Measurements from ENCODE around the gene ZNF621.

Gene ZNF621

DNA sequence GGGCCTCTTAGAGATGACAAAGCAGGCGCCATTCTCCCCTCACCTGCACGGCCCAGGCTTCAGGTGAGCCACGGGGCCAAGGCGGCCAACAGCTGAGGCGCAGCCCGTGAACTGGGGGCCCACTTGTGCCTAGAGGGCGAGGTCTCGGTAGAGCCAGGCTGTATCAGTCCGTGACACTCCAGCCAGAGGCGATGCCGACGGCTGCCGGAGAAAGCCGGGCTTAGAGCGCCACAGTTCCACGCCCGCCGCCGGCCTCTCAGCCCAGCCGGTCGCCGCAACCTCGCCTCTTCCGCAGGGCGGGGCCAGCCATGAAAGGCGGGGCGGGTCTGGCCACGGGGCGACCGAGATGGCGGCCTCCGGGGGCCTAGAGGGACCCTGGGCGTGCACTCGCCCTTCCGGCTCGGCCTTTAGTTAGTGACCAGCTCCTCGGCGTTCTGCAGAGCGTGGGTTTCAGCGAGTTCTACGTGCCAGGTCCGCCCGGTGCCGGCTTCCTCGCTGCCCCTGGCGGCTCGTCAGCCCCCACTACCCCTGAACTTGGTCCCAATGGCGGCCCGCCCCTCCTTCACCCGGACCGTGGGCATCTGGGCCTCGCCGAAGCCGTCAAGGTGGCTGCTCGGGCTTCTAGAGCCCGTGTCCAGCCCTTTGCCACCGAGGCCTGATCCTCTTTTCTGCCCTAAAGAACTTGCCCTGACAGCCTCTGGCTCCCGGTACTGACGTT, at the start of gene ZNF621:
TSS of gene ZNF621 (plus strand) at position 393 of the 718 bp plus-strand sequence. CDS start 881 bp downstream, outside the sequence.
- Histone ChIP-seq H3K36me3 (ENCODE audit: control insufficient read depth, insufficient read depth, low read length) (peaks cover 5% of the 10 kb centered on the region), H3K9me3 (ENCODE audit: control insufficient read depth, low read length) (no peaks in the 10 kb centered on the region), H3K4me3 (ENCODE audit: low read length) (peak within 1 kb of the TSS; percentile 76), H3K4me1 (ENCODE audit: control insufficient read depth, insufficient read depth, low read length) (peaks cover 19% of the 10 kb centered on the region), H3K27me3 (ENCODE audit: control insufficient read depth, insufficient read depth, low read length) (no peaks in the 10 kb centered on the region), H3K9ac (ENCODE audit: low read length) (peak within 1 kb of the TSS; percentile 100)

- H3K9ac ChIP-seq (ENCODE audit: low read length): peak within 1 kb of the TSS; percentile 70
- H3K36me3 ChIP-seq (ENCODE audit: control insufficient read depth, insufficient read depth, low read length): no peaks in the 10 kb centered on the region
- H3K27me3 ChIP-seq (ENCODE audit: control insufficient read depth, insufficient read depth, low read length): no peaks in the 10 kb centered on the region
- peak within 1 kb of the TSS; percentile 70 for H3K4me3 ChIP-seq (ENCODE audit: low read length)
- no peaks in the 10 kb centered on the region for H3K4me1 ChIP-seq (ENCODE audit: control insufficient read depth, insufficient read depth, low read length)
- H3K9me3 ChIP-seq (ENCODE audit: control insufficient read depth, low read length): no peaks in the 10 kb centered on the region
Measured at GRCh38 chr3:40476478-40477470, 48.0 kb upstream of the ZNF621 start, which contains the start of gene ZNF619. TSS of gene ZNF619 (plus strand) at chr3:40477122. CDS start at chr3:40477980, 858 bp downstream.

- no peaks in the 10 kb centered on the region for H3K4me1 ChIP-seq (ENCODE audit: control insufficient read depth, insufficient read depth, low read length)
Measured at GRCh38 chr3:40477666-40478065, 47.1 kb upstream of the ZNF621 start.

DNA sequence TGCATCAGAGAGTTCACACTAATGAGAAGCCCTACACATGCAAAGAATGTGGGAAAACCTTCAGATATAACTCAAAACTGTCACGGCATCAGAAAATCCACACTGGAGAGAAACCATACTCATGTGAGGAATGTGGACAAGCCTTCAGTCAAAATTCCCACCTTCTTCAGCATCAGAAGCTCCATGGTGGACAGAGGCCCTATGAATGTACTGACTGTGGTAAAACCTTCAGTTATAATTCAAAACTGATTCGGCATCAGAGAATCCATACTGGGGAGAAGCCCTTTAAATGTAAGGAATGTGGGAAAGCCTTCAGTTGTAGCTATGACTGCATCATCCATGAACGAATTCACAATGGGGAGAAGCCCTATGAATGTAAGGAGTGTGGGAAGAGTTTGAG, 37.6 kb upstream of the ZNF621 start:
- no peak overlapping the region for H3K9ac ChIP-seq (ENCODE audit: low read length)
- no peak overlapping the region for H3K4me3 ChIP-seq (ENCODE audit: low read length)
- peaks cover 11% of the 10 kb centered on the region for H3K36me3 ChIP-seq (ENCODE audit: control insufficient read depth, insufficient read depth, low read length)
- peaks cover 13% of the 10 kb centered on the region for H3K9me3 ChIP-seq (ENCODE audit: control insufficient read depth, low read length)
- no peaks in the 10 kb centered on the region for H3K27me3 ChIP-seq (ENCODE audit: control insufficient read depth, insufficient read depth, low read length)
- no peaks in the 10 kb centered on the region for H3K4me1 ChIP-seq (ENCODE audit: control insufficient read depth, insufficient read depth, low read length)

More at GRCh38 chr3:40477666-40478065, 47.1 kb upstream of the ZNF621 start:
- H3K9ac ChIP-seq (ENCODE audit: low read length): peak overlapping the region; percentile 70
- no peaks in the 10 kb centered on the region for H3K9me3 ChIP-seq (ENCODE audit: control insufficient read depth, low read length)
- no peaks in the 10 kb centered on the region for H3K36me3 ChIP-seq (ENCODE audit: control insufficient read depth, insufficient read depth, low read length)
- H3K27me3 ChIP-seq (ENCODE audit: control insufficient read depth, insufficient read depth, low read length): no peaks in the 10 kb centered on the region
- H3K4me3 ChIP-seq (ENCODE audit: low read length): peak overlapping the region; percentile 70

DNA sequence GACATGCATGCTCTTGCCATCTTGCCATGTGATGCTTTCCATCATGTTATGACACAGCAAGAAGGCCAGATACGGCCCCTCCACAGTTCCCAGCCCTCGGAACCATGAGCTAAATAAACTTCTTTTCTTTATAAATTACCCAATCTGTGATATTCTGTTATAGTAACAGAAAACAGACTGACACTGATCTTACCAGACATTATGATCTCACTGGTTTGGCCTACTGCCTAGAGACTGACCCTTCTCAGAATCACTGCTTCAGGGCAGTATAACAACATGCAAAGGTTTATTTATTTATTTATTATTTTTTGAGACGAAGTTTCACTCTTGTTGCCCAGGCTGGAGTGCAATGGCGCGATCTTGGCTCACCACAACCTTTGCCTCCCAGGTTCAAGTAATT, 33.8 kb upstream of the ZNF621 start:
- Histone ChIP-seq H3K9me3 (ENCODE audit: control insufficient read depth, low read length) (peaks cover 13% of the 10 kb centered on the region), H3K4me3 (ENCODE audit: low read length) (no peak overlapping the region), H3K9ac (ENCODE audit: low read length) (no peak overlapping the region), H3K4me1 (ENCODE audit: control insufficient read depth, insufficient read depth, low read length) (no peaks in the 10 kb centered on the region), H3K27me3 (ENCODE audit: control insufficient read depth, insufficient read depth, low read length) (no peaks in the 10 kb centered on the region), H3K36me3 (ENCODE audit: control insufficient read depth, insufficient read depth, low read length) (peaks cover 11% of the 10 kb centered on the region)

DNA sequence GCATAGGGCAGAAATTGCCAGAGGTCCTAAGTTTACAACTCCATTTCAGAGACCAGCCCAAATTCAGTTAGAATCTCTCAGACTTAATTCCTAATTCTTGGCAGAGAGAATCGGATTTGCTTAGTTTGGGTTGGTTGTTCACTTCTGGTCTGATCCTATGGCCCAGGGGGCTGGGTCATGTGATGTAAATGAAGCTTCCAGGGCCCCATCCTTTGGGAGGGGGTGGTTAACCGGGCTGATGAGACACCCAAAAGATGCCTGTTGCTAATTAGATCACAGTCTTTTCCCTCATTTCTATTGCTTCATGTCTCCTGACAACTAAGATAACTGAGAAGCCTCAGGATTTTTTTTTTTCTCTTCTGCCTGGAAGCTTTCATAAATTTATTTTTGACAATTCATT, 30.1 kb upstream of the ZNF621 start:
- Histone ChIP-seq H3K4me3 (ENCODE audit: low read length) (no peak overlapping the region), H3K9ac (ENCODE audit: low read length) (no peak overlapping the region), H3K4me1 (ENCODE audit: control insufficient read depth, insufficient read depth, low read length) (no peaks in the 10 kb centered on the region), H3K9me3 (ENCODE audit: control insufficient read depth, low read length) (no peaks in the 10 kb centered on the region), H3K27me3 (ENCODE audit: control insufficient read depth, insufficient read depth, low read length) (no peaks in the 10 kb centered on the region), H3K36me3 (ENCODE audit: control insufficient read depth, insufficient read depth, low read length) (no peaks in the 10 kb centered on the region)

GRCh38 chr3:40497288-40497687, 27.5 kb upstream of the ZNF621 start:
- Histone ChIP-seq H3K27me3 (ENCODE audit: control insufficient read depth, insufficient read depth, low read length) (no peaks in the 10 kb centered on the region), H3K9ac (ENCODE audit: low read length) (no peak overlapping the region), H3K9me3 (ENCODE audit: control insufficient read depth, low read length) (no peaks in the 10 kb centered on the region), H3K4me1 (ENCODE audit: control insufficient read depth, insufficient read depth, low read length) (no peaks in the 10 kb centered on the region), H3K36me3 (ENCODE audit: control insufficient read depth, insufficient read depth, low read length) (no peaks in the 10 kb centered on the region), H3K4me3 (ENCODE audit: low read length) (no peak overlapping the region)

DNA sequence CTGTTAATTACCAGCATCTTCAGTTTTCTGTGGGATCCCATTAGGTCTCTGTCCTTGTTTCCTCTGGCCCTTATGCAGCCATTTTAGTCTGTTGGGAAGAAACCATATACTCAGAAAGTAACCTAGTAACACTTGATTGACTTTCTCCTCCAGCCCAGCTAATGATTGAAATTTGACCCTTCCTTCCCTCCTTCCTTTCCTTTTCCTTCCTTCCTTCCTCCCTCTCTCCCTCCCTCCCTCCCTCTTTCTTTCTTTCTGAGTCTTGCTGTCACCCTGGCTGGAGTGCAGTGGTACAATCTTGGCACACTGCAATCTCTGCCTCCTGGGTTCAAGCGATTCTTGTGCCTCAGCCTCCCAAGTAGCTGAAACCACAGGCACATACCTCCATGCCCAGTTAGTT, 24.8 kb upstream of the ZNF621 start:
- H3K9me3 ChIP-seq (ENCODE audit: control insufficient read depth, low read length): no peaks in the 10 kb centered on the region
- no peaks in the 10 kb centered on the region for H3K4me1 ChIP-seq (ENCODE audit: control insufficient read depth, insufficient read depth, low read length)
- no peak overlapping the region for H3K9ac ChIP-seq (ENCODE audit: low read length)

DNA sequence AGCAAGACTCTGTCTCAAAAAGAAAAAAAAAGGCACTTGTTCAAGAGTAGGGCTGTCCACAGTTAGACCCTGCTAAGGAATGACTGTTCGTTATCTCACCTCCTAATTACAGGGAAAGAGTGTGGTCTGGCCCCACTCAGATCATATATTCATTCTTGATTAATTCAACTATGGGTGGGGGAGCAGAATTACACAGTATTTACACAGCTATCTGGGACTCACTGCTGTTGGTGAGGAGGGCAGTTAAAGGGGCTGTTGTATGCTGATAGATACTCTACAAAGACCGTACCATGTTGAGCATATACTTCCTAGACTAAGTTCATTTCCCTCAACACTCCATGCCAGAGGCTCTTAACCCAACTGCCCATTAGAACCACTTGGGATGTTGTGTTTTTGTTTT, 22.7 kb upstream of the ZNF621 start:
- Histone ChIP-seq H3K36me3 (ENCODE audit: control insufficient read depth, insufficient read depth, low read length) (no peaks in the 10 kb centered on the region), H3K27me3 (ENCODE audit: control insufficient read depth, insufficient read depth, low read length) (no peaks in the 10 kb centered on the region), H3K9ac (ENCODE audit: low read length) (no peak overlapping the region), H3K4me3 (ENCODE audit: low read length) (no peak overlapping the region), H3K9me3 (ENCODE audit: control insufficient read depth, low read length) (no peaks in the 10 kb centered on the region), H3K4me1 (ENCODE audit: control insufficient read depth, insufficient read depth, low read length) (no peaks in the 10 kb centered on the region)

More for the DNA sequence above, 24.8 kb upstream of the ZNF621 start:
- H3K27me3 ChIP-seq (ENCODE audit: control insufficient read depth, insufficient read depth, low read length): no peaks in the 10 kb centered on the region
- H3K36me3 ChIP-seq (ENCODE audit: control insufficient read depth, insufficient read depth, low read length): no peaks in the 10 kb centered on the region
- no peak overlapping the region for H3K4me3 ChIP-seq (ENCODE audit: low read length)

DNA sequence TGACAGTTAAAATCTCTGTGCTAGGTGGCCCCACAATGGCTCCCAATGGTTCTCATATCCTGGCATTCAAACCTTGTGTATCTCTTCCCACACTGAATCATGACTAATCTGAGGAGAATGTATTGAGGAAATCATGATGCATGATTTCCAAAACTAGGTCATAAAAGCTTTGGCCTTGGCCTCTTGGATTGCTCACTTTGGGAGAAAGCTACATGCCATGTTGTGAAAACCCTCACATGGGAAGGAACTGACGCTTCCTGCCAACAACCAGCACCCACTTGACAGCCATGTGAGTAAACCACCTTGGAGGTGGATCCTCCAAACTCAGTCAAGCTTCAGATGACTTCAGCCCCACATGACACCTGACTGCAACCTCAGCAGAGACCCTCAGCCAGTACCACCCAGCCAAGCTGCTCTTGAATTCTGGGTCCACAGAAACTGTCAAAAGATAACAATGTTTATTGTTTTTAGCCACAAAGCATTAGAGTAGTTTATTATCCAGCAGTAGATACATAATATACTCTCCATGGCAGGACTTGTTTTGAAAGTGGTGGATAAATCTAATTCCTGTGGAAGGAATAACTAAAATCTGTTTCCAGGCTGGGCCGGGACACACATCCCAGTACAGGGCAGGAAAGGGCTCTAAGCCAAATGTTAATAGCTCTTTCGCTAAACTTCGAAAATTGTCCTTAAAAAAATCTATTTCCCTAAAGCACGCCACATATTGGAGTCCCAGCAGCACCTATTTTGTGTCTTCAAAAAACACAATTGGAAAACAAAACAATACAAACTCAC, 19.9 kb upstream of the ZNF621 start:
- Histone ChIP-seq H3K4me3 (ENCODE audit: low read length) (no peak overlapping the region), H3K9ac (ENCODE audit: low read length) (peak overlapping the region; percentile 78)

DNA sequence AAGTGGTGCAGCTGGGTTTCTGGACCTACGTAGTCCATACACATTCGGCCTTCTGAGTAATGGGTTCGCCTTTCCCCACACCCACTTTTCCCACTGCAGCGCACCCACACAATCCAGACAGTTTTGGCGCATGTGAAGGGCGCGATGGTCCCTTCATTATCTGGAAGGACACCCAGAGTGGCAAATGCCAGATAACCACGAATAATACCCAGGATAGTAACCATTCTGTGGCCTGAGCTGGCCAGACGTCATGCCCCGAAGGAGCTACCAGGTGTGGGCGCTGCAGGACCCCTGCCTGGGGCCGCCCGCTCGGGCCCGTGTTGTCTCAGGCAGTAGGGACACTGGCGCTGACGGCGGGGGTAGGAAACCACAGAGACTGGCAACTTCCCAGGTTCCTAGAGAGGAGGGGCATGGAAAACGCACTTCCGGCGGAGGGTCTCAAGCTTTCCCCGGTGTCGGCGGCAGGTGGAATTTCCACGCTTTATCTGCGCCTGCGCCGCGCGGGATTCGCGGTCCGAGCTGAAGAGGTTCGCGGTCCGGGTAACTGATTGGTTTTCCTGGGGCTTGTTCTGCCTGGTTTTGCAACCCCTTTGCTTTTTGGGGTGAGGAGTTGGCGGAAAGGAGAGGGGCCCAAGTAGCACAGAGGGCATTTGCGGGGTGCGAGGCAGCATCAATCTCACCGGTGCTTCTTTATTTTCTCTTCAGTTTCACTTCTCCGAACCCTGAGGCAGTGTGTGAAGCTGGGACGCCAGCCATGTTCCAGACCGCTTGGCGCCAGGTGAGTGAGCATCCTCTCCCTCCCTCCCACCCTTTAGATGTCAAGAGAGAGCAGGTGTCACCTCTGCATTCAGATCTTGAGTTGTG, 18.9 kb upstream of the ZNF621 start, which contains the start of gene ZNF620:
TSS of gene ZNF620 (plus strand) at position 441 of the 864 bp plus-strand sequence. CDS start at position 755, 314 bp downstream.
- no peaks in the 10 kb centered on the region for H3K4me1 ChIP-seq (ENCODE audit: control insufficient read depth, insufficient read depth, low read length)
- peak within 1 kb of the TSS; percentile 89 for H3K4me3 ChIP-seq (ENCODE audit: low read length)
- H3K9ac ChIP-seq (ENCODE audit: low read length): peak within 1 kb of the TSS; percentile 78
- H3K36me3 ChIP-seq (ENCODE audit: control insufficient read depth, insufficient read depth, low read length): no peaks in the 10 kb centered on the region
- no peaks in the 10 kb centered on the region for H3K27me3 ChIP-seq (ENCODE audit: control insufficient read depth, insufficient read depth, low read length)
- H3K9me3 ChIP-seq (ENCODE audit: control insufficient read depth, low read length): no peaks in the 10 kb centered on the region

More for the DNA sequence above, 19.9 kb upstream of the ZNF621 start:
- Histone ChIP-seq H3K4me1 (ENCODE audit: control insufficient read depth, insufficient read depth, low read length) (no peaks in the 10 kb centered on the region), H3K9me3 (ENCODE audit: control insufficient read depth, low read length) (no peaks in the 10 kb centered on the region), H3K27me3 (ENCODE audit: control insufficient read depth, insufficient read depth, low read length) (no peaks in the 10 kb centered on the region), H3K36me3 (ENCODE audit: control insufficient read depth, insufficient read depth, low read length) (no peaks in the 10 kb centered on the region)
